H1 (cell line): ENCODE results near the gene PDXDC1.
"Not testable (repeated sequence)": the region's sequence is repeated elsewhere in the genome, so short reads cannot be mapped to it uniquely, and the experiment has no call there.

ENCODE experiments used
- EP300 ChIP-seq, 2 experiments: IDR thresholded peaks; 1 replicate in 1 of 2; 2 replicates in 1 of 2; pipeline ENCODE4 v1.6.1; 2011 to 2012; ENCODE audit warnings: low read depth in 2 of 2, low read length in 2 of 2, mild to moderate bottlenecking in 2 of 2, borderline replicate concordance in 1 of 2, inconsistent platforms in 1 of 2, moderate library complexity in 1 of 2
- KDM5A ChIP-seq: fragments of 200-600 bp; IDR thresholded peaks from 2 replicates; pipeline ENCODE4 v1.7.1; 2012; ENCODE audit warnings: mild to moderate bottlenecking, low read length, inconsistent platforms, mixed read lengths
- MAFK ChIP-seq: IDR thresholded peaks from 2 replicates; pipeline ENCODE4 v1.6.1; 2012; ENCODE audit warnings: low read depth, mild to moderate bottlenecking, improper control_type of control experiment, low read length
- TF ChIP-seq, protein P1 (sequence below), 3 experiments: IDR thresholded peaks; 1 replicate in 2 of 3; 2 replicates in 1 of 3; pipeline versions ENCODE4 v1.5.1 to v1.6.1; 2011; ENCODE audit warnings: low read length in 3 of 3, mild to moderate bottlenecking in 3 of 3, inconsistent platforms in 2 of 3, low read depth in 1 of 3, moderate library complexity in 1 of 3; ENCODE audit not compliant: insufficient read depth in 1 of 3; ENCODE audit errors: control extremely low read depth in 1 of 3

GRCh38 chr16:15071013-15071412, 96.2 kb downstream of the PDXDC1 start:
- TF ChIP-seq KDM5A; EP300 (IDR thresholded peaks at IDR 0.05; ENCODE audit: borderline replicate concordance in 1 of 2, low read depth in 2 of 2, low read length in 2 of 2); MAFK: not testable (repeated sequence)
- TF ChIP-seq, protein P1, sequence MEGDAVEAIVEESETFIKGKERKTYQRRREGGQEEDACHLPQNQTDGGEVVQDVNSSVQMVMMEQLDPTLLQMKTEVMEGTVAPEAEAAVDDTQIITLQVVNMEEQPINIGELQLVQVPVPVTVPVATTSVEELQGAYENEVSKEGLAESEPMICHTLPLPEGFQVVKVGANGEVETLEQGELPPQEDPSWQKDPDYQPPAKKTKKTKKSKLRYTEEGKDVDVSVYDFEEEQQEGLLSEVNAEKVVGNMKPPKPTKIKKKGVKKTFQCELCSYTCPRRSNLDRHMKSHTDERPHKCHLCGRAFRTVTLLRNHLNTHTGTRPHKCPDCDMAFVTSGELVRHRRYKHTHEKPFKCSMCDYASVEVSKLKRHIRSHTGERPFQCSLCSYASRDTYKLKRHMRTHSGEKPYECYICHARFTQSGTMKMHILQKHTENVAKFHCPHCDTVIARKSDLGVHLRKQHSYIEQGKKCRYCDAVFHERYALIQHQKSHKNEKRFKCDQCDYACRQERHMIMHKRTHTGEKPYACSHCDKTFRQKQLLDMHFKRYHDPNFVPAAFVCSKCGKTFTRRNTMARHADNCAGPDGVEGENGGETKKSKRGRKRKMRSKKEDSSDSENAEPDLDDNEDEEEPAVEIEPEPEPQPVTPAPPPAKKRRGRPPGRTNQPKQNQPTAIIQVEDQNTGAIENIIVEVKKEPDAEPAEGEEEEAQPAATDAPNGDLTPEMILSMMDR (IDR thresholded peaks at IDR 0.05; ENCODE audit: control extremely low read depth in 1 of 3, insufficient read depth in 1 of 3, low read depth in 1 of 3, low read length in 3 of 3) = not testable (repeated sequence)
